CD14-positive monocyte (primary cell): ENCODE data around the gene CRABP2. TPM values are rescaled to one million over a fixed set of nuclear protein-coding genes. Genes with fewer than 3 reads are reported as not detected.
A peak's percentile ranks its signal among the peaks of the same experiment; 100 is the strongest.

ENCODE experiments used
- DNase-seq, 3 donors: peaks; one replicate each; pipeline ENCODE4 v3.0.0-alpha.2; 2011 to 2022
- H2AFZ ChIP-seq: 2 replicates; pipeline ENCODE4 v1.6.0; 2012; ENCODE audit warnings: mild to moderate bottlenecking, low read depth, low read length, inconsistent platforms; ENCODE audit not compliant: insufficient read depth, poor library complexity, severe bottlenecking
- H3K27ac ChIP-seq, 2 donors: 1 replicate in 1 of 2; 2 replicates in 1 of 2; pipeline ENCODE4 v1.5.1; 2012 to 2013; ENCODE audit warnings: low read length in 2 of 2, control low read depth in 1 of 2, inconsistent platforms in 1 of 2, low read depth in 1 of 2, mild to moderate bottlenecking in 1 of 2
- H3K27me3 ChIP-seq, 2 donors: one replicate each; pipeline versions ENCODE4 v1.6.0 to v1.6.1; 2011 to 2013; ENCODE audit warnings: low read length in 2 of 2; ENCODE audit not compliant: control insufficient read depth in 2 of 2, insufficient read depth in 2 of 2
- H3K36me3 ChIP-seq, 2 donors: replicated peaks in 1 of 2; 1 replicate in 1 of 2; 2 replicates in 1 of 2; pipeline versions ENCODE4 v1.5.1 to v1.6.1; 2012 to 2013; ENCODE audit warnings: low read length in 2 of 2, control low read depth in 1 of 2, inconsistent platforms in 1 of 2, mild to moderate bottlenecking in 1 of 2; ENCODE audit not compliant: insufficient read depth in 2 of 2, control insufficient read depth in 1 of 2
- H3K4me1 ChIP-seq, 2 donors: 1 replicate in 1 of 2; 2 replicates in 1 of 2; pipeline versions ENCODE4 v1.5.1 to v1.6.1; 2012 to 2013; ENCODE audit warnings: low read length in 2 of 2, control low read depth in 1 of 2, inconsistent platforms in 1 of 2, mild to moderate bottlenecking in 1 of 2, moderate library complexity in 1 of 2; ENCODE audit not compliant: insufficient read depth in 2 of 2, control insufficient read depth in 1 of 2
- H3K4me2 ChIP-seq: replicated peaks from 2 replicates; pipeline ENCODE3; 2012; ENCODE audit warnings: low read length, moderate library complexity, mild to moderate bottlenecking; ENCODE audit not compliant: poor library complexity, severe bottlenecking; ENCODE audit errors: extremely low read depth
- H3K4me3 ChIP-seq, 3 experiments: fragments of 200-600 bp in 1 of 3; sonication (generic) in 1 of 3; replicated peaks in 1 of 3; 1 replicate in 2 of 3; 2 replicates in 1 of 3; pipeline ENCODE4 v1.5.1; 2011 to 2013; ENCODE audit warnings: low read length in 3 of 3, mild to moderate bottlenecking in 3 of 3, control low read depth in 2 of 3, low read depth in 2 of 3, inconsistent platforms in 1 of 3, moderate library complexity in 1 of 3
- H3K79me2 ChIP-seq: 2 replicates; pipeline ENCODE4 v1.6.0; 2012; ENCODE audit warnings: mild to moderate bottlenecking, control low read depth, inconsistent platforms, low read length, moderate library complexity; ENCODE audit not compliant: insufficient read depth
- H3K9ac ChIP-seq: 2 replicates; pipeline ENCODE4 v1.6.0; 2017; ENCODE audit warnings: low read length, mild to moderate bottlenecking; ENCODE audit not compliant: insufficient read depth, poor library complexity, severe bottlenecking
- H3K9me3 ChIP-seq, 2 donors: replicated peaks in 1 of 2; 1 replicate in 1 of 2; 2 replicates in 1 of 2; pipeline versions ENCODE4 v1.5.1 to v1.6.1; 2012 to 2013; ENCODE audit warnings: low read length in 2 of 2, control low read depth in 1 of 2; ENCODE audit not compliant: control insufficient read depth in 1 of 2, insufficient read depth in 1 of 2
- H4K20me1 ChIP-seq: 2 replicates; pipeline ENCODE4 v1.6.0; 2012; ENCODE audit warnings: mild to moderate bottlenecking, low read length, control low read depth, moderate library complexity; ENCODE audit not compliant: insufficient read depth
- H3K27ac Mint-ChIP-seq, 7 donors: one replicate each; pipeline ENCODE4 v1.8.0; 2020; ENCODE audit warnings: mild to moderate bottlenecking in 7 of 7, mixed read lengths in 7 of 7, moderate library complexity in 6 of 7, inconsistent platforms in 2 of 7
- H3K27me3 Mint-ChIP-seq, 3 donors: one replicate each; pipeline ENCODE4 v1.8.0; 2021 to 2022; ENCODE audit warnings: low read depth in 3 of 3, mild to moderate bottlenecking in 3 of 3, mixed read lengths in 3 of 3, moderate library complexity in 3 of 3, inconsistent platforms in 1 of 3
- H3K36me3 Mint-ChIP-seq, 2 donors: one replicate each; pipeline ENCODE4 v1.8.0; 2020; ENCODE audit warnings: mixed read lengths in 2 of 2, inconsistent platforms in 1 of 2, mild to moderate bottlenecking in 1 of 2
- H3K4me1 Mint-ChIP-seq: one replicate; pipeline ENCODE4 v1.8.0; 2020; ENCODE audit warnings: mild to moderate bottlenecking, mixed read lengths
- H3K4me3 Mint-ChIP-seq, 2 donors: one replicate each; pipeline ENCODE4 v1.8.0; 2020; ENCODE audit warnings: mild to moderate bottlenecking in 2 of 2, mixed read lengths in 2 of 2, moderate library complexity in 1 of 2
- H3K9me3 Mint-ChIP-seq, 7 donors: one replicate each; pipeline ENCODE4 v1.8.0; 2020 to 2022; ENCODE audit warnings: mixed read lengths in 7 of 7, mild to moderate bottlenecking in 6 of 7, moderate library complexity in 6 of 7, inconsistent platforms in 2 of 7
- WGBS: methylation state at CpG from one replicate; pipeline ENCODE4 v1.1.5; 2013; ENCODE audit warnings: missing lambda C conversion rate; ENCODE audit not compliant: insufficient coverage; 5-methylcytosine and 5-hydroxymethylcytosine counted together
- intact Hi-C, 2 donors: fragments of 100-400 bp; cut with micrococcal nuclease; formaldehyde crosslinking; loops; one replicate each; pipeline versions ENCODE4 v1.15.0 to v1.15.1; 2023
- polyA plus RNA-seq, 3 donors: library from polyadenylated mRNA; depleted of rRNA in 1 of 3; unstranded in 2 of 3; stranded (reverse) in 1 of 3; fragments of 300-500 nt in 2 of 3; fragments of >200 nt in 1 of 3; fragmentation: Illumina TruSeq in 2 of 3; gene quantifications; 1 replicate in 2 of 3; 2 replicates in 1 of 3; pipeline ENCODE4 v1.2.3, GENCODE V29; 2012 to 2021
- TF ChIP-seq, protein P1 (sequence below): fragments of 200-600 bp; IDR thresholded peaks from one replicate; pipeline ENCODE4 v1.8.0; 2022; ENCODE audit warnings: antibody characterized with exemption, mild to moderate bottlenecking

Gene CRABP2
- polyA plus RNA-seq, 3 donors = 0.23 to 1.8 TPM; not detected in 1

DNA sequence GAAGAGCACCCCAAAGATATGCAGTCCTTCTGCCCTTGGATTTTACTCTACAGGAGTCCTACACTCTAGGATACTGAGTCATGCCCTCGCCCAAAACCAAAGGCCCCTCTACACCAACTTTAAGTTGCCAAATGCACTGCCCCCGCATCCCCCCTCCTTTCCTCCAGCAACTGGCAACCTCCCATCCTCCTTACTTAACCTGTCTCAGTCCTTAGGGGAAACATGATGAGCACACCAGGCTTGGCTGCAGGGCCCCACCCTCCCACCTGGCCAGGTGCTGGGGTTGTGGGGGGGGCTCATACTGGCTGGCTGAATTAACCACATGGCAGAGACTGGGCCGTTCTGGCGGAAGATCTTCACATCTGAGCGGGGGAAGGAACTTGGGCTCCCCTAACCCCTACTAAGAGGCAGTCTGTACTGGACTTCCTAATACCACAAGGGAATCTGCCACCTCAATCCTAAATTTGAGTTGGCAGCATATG is 44.8 kb upstream of the CRABP2 start:
- peak overlapping the region; percentile 91 for H3K4me2 ChIP-seq
- peak in 2 of 3 donors; percentile 48 to 70 for DNase-seq
- H4K20me1 ChIP-seq = peaks cover 39% of the 10 kb centered on the region
- Mint-ChIP-seq H3K4me3 (peak overlapping the region; percentile 88 to 97), H3K27ac (peak overlapping the region; percentile 87 to 98 (median 94)), H3K27me3 (peaks cover 0 to 2% (median 0%) of the 10 kb centered on the region in 3 donors), H3K36me3 (peaks cover 8% of the 10 kb centered on the region in 2 donors), H3K9me3 (peaks cover 0 to 2% (median 0%) of the 10 kb centered on the region in 7 donors), H3K4me1 (peaks cover 79% of the 10 kb centered on the region)
- H3K79me2 ChIP-seq = peaks cover 97% of the 10 kb centered on the region
- peak overlapping the region; percentile 80 for H3K9ac ChIP-seq
- H3K36me3 ChIP-seq = peaks cover under 1 to 3% of the 10 kb centered on the region in 2 donors
- WGBS = 0% methylated on average over 1 of the region's 5 CpGs
- H2AFZ ChIP-seq = peak overlapping the region; percentile 69
- no peaks in the 10 kb centered on the region for H3K27me3 ChIP-seq
- peak overlapping the region; percentile 75 to 96 (median 84) for H3K4me3 ChIP-seq
- H3K9me3 ChIP-seq = no peaks in the 10 kb centered on the region
- H3K4me1 ChIP-seq = peaks cover 67 to 80% of the 10 kb centered on the region in 2 donors
- TF ChIP-seq, protein P1, sequence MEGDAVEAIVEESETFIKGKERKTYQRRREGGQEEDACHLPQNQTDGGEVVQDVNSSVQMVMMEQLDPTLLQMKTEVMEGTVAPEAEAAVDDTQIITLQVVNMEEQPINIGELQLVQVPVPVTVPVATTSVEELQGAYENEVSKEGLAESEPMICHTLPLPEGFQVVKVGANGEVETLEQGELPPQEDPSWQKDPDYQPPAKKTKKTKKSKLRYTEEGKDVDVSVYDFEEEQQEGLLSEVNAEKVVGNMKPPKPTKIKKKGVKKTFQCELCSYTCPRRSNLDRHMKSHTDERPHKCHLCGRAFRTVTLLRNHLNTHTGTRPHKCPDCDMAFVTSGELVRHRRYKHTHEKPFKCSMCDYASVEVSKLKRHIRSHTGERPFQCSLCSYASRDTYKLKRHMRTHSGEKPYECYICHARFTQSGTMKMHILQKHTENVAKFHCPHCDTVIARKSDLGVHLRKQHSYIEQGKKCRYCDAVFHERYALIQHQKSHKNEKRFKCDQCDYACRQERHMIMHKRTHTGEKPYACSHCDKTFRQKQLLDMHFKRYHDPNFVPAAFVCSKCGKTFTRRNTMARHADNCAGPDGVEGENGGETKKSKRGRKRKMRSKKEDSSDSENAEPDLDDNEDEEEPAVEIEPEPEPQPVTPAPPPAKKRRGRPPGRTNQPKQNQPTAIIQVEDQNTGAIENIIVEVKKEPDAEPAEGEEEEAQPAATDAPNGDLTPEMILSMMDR = no peak
- peak overlapping the region; percentile 89 to 91 for H3K27ac ChIP-seq
- intact Hi-C loops = loop anchor here (2.0 kb wide), 1 partner anchor 17 kb away; the partner anchor contains the start of gene PRCC (in 2 of the 2)

DNA sequence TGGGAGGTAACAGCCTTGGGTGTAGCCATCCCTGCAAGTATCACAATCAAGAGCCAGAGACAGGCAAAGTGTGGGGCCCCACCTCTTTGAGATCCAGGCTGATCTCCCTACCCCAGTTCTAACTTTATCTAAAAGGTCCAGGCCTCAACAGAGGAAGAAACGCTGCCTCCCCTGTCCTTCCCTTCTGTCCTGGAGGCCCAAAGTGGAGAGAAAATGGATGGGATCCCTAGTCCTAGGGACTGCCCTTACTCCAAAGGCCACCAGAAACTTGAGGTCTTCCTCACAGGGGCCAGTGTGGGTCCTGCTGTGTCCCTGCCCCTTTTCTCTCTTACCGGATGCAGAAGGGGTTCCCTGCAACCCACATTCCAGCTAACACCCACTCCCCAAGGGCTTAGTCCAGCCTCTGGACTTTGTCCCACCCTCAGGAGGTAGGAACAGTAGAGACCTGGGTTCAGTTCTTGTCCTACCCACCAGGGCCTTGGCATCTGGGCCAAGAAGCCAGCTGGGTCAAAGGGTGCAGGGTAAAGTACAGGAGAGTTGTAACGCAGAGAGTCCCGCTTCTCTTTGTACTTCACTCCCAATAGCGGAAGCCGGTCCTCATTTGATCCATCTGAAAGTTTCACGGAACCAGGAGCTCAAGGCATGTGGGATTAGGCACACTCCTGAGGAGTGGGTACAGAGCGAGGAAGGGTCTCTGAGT is 44.2 kb upstream of the CRABP2 start:
- Histone ChIP-seq H3K9me3 (no peaks in the 10 kb centered on the region), H3K4me2 (peak overlapping the region; percentile 91), H3K4me3 (peak overlapping the region; percentile 75 to 96 (median 84)), H3K4me1 (peaks cover 69 to 86% of the 10 kb centered on the region in 2 donors), H2AFZ (no peak overlapping the region), H3K27me3 (no peaks in the 10 kb centered on the region), H3K27ac (peak overlapping the region; percentile 89 to 91), H3K36me3 (peaks cover 7 to 10% of the 10 kb centered on the region in 2 donors), H3K9ac (peak overlapping the region; percentile 80), H3K79me2 (peaks cover 98% of the 10 kb centered on the region), H4K20me1 (peaks cover 45% of the 10 kb centered on the region)
- intact Hi-C loops = loop anchor here (2.0 to 5.0 kb wide), 2 partner anchors 17 to 247 kb away; partner anchors contain the start of genes PRCC (in 2 of the 2) and MEF2D (in 1 of the 2)
- H3K9me3 Mint-ChIP-seq = no peaks in the 10 kb centered on the region
- peak overlapping the region; percentile 88 to 97 for H3K4me3 Mint-ChIP-seq
- peak in 1 of 3 donors; percentile 30 for DNase-seq
- TF ChIP-seq, protein P1 = no peak
- peaks cover 0 to 2% (median 0%) of the 10 kb centered on the region in 3 donors for H3K27me3 Mint-ChIP-seq
- peaks cover 77% of the 10 kb centered on the region for H3K4me1 Mint-ChIP-seq
- peaks cover 11 to 14% of the 10 kb centered on the region in 2 donors for H3K36me3 Mint-ChIP-seq
- 18% methylated on average over 4 of the region's 8 CpGs for WGBS
- H3K27ac Mint-ChIP-seq = peak overlapping the region; percentile 87 to 98 (median 94)
